HepG2 (cell line): ENCODE data around the gene TMEM97. TPM values are rescaled to one million over a fixed set of nuclear protein-coding genes. Genes with fewer than 3 reads are reported as not detected.
A peak's percentile ranks its signal among the peaks of the same experiment; 100 is the strongest.

ENCODE experiments used
- FOXM1 ChIP-seq: sonication (generic); formaldehyde crosslinking; IDR thresholded peaks from 2 replicates; pipeline ENCODE4 v1.5.0; 2020; ENCODE audit warnings: missing genetic modification reagents
- HMGA1 ChIP-seq: sonication (generic); formaldehyde crosslinking; conservative IDR thresholded peaks from 2 replicates; pipeline ENCODE4 v1.4.0; 2020; ENCODE audit warnings: missing genetic modification reagents
- KAT8 ChIP-seq: IDR thresholded peaks from 2 replicates; pipeline ENCODE4 v1.6.1; 2016; ENCODE audit warnings: missing genetic modification reagents, missing compliant biosample characterization
- MED13 ChIP-seq: sonication (generic); formaldehyde crosslinking; IDR thresholded peaks from 2 replicates; pipeline ENCODE4 v1.5.0; 2020; ENCODE audit warnings: missing genetic modification reagents
- MYNN ChIP-seq: sonication (generic); formaldehyde crosslinking; IDR thresholded peaks from 2 replicates; pipeline ENCODE4 v1.4.0; 2020; ENCODE audit warnings: mild to moderate bottlenecking, low read depth, missing genetic modification reagents
- PHF20 ChIP-seq: sonication (generic); formaldehyde crosslinking; IDR thresholded peaks from 2 replicates; pipeline ENCODE4 v1.5.0; 2020; ENCODE audit warnings: mild to moderate bottlenecking, missing genetic modification reagents
- PHF21A ChIP-seq: sonication (generic); formaldehyde crosslinking; IDR thresholded peaks from 2 replicates; pipeline ENCODE4 v1.5.0; 2020; ENCODE audit warnings: mild to moderate bottlenecking, missing genetic modification reagents
- RAD51 ChIP-seq: fragments of 450-650 bp; IDR thresholded peaks from 2 replicates; pipeline ENCODE4 v1.6.1; 2016; ENCODE audit warnings: borderline replicate concordance
- RARG ChIP-seq: sonication (generic); formaldehyde crosslinking; IDR thresholded peaks from 2 replicates; pipeline ENCODE4 v1.4.0; 2020; ENCODE audit warnings: low read depth, mild to moderate bottlenecking, missing genetic modification reagents
- WIZ ChIP-seq: sonication (generic); formaldehyde crosslinking; IDR thresholded peaks from 2 replicates; pipeline ENCODE4 v1.5.1; 2020; ENCODE audit warnings: mild to moderate bottlenecking, missing genetic modification reagents
- ZBTB3 ChIP-seq: sonication (generic); formaldehyde crosslinking; IDR thresholded peaks from 2 replicates; pipeline ENCODE4 v1.4.0; 2020; ENCODE audit warnings: low read depth, mild to moderate bottlenecking, moderate library complexity, missing genetic modification reagents, borderline replicate concordance
- ZNF264 ChIP-seq: sonication (generic); formaldehyde crosslinking; IDR thresholded peaks from 2 replicates; pipeline ENCODE4 v1.4.0; 2020; ENCODE audit warnings: missing genetic modification reagents
- ZNF354B ChIP-seq: sonication (generic); formaldehyde crosslinking; IDR thresholded peaks from 2 replicates; pipeline ENCODE4 v1.8.0; 2022; ENCODE audit warnings: mild to moderate bottlenecking, missing genetic modification reagents
- ZNF430 ChIP-seq: sonication (generic); formaldehyde crosslinking; IDR thresholded peaks from 2 replicates; pipeline ENCODE4 v1.9.0; 2021; ENCODE audit warnings: mild to moderate bottlenecking, missing genetic modification reagents
- polyA plus RNA-seq, 8 experiments: library from polyadenylated mRNA; depleted of rRNA in 3 of 8; stranded (reverse) in 7 of 8; unstranded in 1 of 8; fragments of >200 nt; fragmentation: Illumina TruSeq in 4 of 8; extraction: Trizol in 4 of 8; gene quantifications; 2 replicates each; pipeline versions ENCODE4 v1.2.1 to v1.2.3, GENCODE V29; 2011 to 2016; ENCODE audit warnings: low read depth in 4 of 8, missing spikeins in 1 of 8, mixed read lengths in 1 of 8; ENCODE audit not compliant: insufficient read depth in 1 of 8
- total RNA-seq, 5 experiments: library from RNA; depleted of rRNA; stranded (reverse); fragments of >200 nt; fragmentation: Illumina TruSeq; extraction: Trizol; gene quantifications; 2 replicates each; pipeline ENCODE4 v1.2.3, GENCODE V29; 2016; ENCODE audit warnings: low read depth in 1 of 5
- TF ChIP-seq, protein P1 (sequence below): sonication (generic); formaldehyde crosslinking; IDR thresholded peaks from 2 replicates; pipeline ENCODE4 v1.4.0; 2020; ENCODE audit warnings: missing genetic modification reagents, borderline replicate concordance
- TF ChIP-seq, protein P2 (sequence below): sonication (generic); formaldehyde crosslinking; IDR thresholded peaks from 2 replicates; pipeline ENCODE4 v1.4.0; 2020; ENCODE audit warnings: missing genetic modification reagents, low read depth, mild to moderate bottlenecking, borderline replicate concordance
- TF ChIP-seq, protein P3 (sequence below): sonication (generic); formaldehyde crosslinking; IDR thresholded peaks from 2 replicates; pipeline ENCODE4 v1.4.0; 2020; ENCODE audit warnings: missing genetic modification reagents
- TF ChIP-seq, protein P4 (sequence below): sonication (generic); formaldehyde crosslinking; IDR thresholded peaks from 2 replicates; pipeline ENCODE4 v1.4.0; 2020; ENCODE audit warnings: mild to moderate bottlenecking, missing genetic modification reagents, borderline replicate concordance
- TF ChIP-seq, protein P5 (sequence below): sonication (generic); formaldehyde crosslinking; IDR thresholded peaks from 2 replicates; pipeline ENCODE4 v1.8.1; 2023; ENCODE audit warnings: missing genetic modification reagents, mild to moderate bottlenecking, borderline replicate concordance

TMEM97 gene
- total and polyA plus RNA-seq, 2 of the 13 experiments (the other 11 are each of a cell fraction or from before 2014, with no cell fraction given), result 69.6 to 137 TPM

DNA sequence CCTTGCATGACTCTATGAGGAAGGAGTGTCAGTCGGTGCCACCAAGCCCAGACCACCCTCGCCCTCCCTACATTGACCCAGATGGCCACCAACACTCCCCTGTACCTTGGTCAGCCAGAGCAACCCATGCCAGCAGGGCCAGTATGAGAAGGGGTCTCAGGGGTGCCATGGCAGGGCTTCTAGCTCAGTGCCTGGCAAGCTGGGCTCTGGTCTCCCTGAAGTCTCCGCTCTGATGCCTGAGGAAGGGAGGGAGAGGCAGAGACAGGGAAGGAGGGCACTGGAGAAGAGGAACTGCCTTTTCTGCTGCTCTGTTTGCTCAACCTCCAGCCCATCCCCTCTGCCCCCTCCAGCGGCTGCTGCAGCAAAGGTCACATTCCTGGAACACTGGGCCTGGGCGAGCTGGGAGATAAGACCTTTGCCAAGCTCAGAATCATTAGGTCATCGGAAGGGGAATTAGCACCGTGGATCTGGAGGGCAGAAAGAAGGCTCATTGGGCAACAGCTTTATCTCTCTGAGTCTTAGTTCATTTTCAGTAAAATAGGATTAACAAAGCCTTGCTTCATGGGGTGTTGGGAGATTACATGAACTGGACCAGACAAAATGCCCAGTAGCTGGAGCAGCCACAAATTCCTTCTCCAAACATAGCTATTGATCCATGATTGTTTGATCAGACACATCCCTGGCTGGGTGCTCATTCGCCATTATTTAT lies 51.2 kb downstream of the TMEM97 start, which contains the start of gene VTN (continued):
- TF ChIP-seq, protein P1, sequence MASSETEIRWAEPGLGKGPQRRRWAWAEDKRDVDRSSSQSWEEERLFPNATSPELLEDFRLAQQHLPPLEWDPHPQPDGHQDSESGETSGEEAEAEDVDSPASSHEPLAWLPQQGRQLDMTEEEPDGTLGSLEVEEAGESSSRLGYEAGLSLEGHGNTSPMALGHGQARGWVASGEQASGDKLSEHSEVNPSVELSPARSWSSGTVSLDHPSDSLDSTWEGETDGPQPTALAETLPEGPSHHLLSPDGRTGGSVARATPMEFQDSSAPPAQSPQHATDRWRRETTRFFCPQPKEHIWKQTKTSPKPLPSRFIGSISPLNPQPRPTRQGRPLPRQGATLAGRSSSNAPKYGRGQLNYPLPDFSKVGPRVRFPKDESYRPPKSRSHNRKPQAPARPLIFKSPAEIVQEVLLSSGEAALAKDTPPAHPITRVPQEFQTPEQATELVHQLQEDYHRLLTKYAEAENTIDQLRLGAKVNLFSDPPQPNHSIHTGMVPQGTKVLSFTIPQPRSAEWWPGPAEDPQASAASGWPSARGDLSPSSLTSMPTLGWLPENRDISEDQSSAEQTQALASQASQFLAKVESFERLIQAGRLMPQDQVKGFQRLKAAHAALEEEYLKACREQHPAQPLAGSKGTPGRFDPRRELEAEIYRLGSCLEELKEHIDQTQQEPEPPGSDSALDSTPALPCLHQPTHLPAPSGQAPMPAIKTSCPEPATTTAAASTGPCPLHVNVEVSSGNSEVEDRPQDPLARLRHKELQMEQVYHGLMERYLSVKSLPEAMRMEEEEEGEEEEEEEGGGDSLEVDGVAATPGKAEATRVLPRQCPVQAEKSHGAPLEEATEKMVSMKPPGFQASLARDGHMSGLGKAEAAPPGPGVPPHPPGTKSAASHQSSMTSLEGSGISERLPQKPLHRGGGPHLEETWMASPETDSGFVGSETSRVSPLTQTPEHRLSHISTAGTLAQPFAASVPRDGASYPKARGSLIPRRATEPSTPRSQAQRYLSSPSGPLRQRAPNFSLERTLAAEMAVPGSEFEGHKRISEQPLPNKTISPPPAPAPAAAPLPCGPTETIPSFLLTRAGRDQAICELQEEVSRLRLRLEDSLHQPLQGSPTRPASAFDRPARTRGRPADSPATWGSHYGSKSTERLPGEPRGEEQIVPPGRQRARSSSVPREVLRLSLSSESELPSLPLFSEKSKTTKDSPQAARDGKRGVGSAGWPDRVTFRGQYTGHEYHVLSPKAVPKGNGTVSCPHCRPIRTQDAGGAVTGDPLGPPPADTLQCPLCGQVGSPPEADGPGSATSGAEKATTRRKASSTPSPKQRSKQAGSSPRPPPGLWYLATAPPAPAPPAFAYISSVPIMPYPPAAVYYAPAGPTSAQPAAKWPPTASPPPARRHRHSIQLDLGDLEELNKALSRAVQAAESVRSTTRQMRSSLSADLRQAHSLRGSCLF (CRISPR knock-in tag), result no peak
- TF ChIP-seq KAT8 (CRISPR knock-in tag) (peak; percentile 74), ZNF430 (CRISPR knock-in tag) (peak; percentile 71; the same call in 1 of the 2 replicates), WIZ (CRISPR knock-in tag) (no peak), RARG (no peak), ZNF354B (CRISPR knock-in tag) (no peak), PHF20 (CRISPR knock-in tag) (no peak), RAD51 (no peak), MYNN (no peak), PHF21A (CRISPR knock-in tag) (peak; percentile 97), ZBTB3 (CRISPR knock-in tag) (peak; percentile 93), FOXM1 (no peak), HMGA1 (CRISPR knock-in tag) (no peak), ZNF264 (CRISPR knock-in tag) (peak; percentile 79; the same call in 1 of the 2 replicates), MED13 (peak; percentile 88)
- TF ChIP-seq, protein P2, sequence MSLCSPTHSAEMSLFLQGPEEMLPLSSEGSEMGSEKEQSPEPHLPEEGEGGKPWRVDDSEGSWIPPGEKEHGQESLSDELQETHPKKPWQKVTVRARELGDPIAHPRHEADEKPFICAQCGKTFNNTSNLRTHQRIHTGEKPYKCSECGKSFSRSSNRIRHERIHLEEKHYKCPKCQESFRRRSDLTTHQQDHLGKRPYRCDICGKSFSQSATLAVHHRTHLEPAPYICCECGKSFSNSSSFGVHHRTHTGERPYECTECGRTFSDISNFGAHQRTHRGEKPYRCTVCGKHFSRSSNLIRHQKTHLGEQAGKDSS, result peak; percentile 81; the same call in 1 of the 2 replicates
- TF ChIP-seq, protein P3, sequence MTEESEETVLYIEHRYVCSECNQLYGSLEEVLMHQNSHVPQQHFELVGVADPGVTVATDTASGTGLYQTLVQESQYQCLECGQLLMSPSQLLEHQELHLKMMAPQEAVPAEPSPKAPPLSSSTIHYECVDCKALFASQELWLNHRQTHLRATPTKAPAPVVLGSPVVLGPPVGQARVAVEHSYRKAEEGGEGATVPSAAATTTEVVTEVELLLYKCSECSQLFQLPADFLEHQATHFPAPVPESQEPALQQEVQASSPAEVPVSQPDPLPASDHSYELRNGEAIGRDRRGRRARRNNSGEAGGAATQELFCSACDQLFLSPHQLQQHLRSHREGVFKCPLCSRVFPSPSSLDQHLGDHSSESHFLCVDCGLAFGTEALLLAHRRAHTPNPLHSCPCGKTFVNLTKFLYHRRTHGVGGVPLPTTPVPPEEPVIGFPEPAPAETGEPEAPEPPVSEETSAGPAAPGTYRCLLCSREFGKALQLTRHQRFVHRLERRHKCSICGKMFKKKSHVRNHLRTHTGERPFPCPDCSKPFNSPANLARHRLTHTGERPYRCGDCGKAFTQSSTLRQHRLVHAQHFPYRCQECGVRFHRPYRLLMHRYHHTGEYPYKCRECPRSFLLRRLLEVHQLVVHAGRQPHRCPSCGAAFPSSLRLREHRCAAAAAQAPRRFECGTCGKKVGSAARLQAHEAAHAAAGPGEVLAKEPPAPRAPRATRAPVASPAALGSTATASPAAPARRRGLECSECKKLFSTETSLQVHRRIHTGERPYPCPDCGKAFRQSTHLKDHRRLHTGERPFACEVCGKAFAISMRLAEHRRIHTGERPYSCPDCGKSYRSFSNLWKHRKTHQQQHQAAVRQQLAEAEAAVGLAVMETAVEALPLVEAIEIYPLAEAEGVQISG (CRISPR knock-in tag), result peak; percentile 80
- TF ChIP-seq, protein P4, sequence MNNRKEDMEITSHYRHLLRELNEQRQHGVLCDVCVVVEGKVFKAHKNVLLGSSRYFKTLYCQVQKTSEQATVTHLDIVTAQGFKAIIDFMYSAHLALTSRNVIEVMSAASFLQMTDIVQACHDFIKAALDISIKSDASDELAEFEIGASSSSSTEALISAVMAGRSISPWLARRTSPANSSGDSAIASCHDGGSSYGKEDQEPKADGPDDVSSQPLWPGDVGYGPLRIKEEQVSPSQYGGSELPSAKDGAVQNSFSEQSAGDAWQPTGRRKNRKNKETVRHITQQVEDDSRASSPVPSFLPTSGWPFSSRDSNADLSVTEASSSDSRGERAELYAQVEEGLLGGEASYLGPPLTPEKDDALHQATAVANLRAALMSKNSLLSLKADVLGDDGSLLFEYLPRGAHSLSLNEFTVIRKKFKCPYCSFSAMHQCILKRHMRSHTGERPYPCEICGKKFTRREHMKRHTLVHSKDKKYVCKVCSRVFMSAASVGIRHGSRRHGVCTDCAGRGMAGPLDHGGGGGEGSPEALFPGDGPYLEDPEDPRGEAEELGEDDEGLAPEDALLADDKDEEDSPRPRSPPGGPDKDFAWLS (CRISPR knock-in tag), result no peak
- TF ChIP-seq, protein P5, sequence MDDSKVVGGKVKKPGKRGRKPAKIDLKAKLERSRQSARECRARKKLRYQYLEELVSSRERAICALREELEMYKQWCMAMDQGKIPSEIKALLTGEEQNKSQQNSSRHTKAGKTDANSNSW (CRISPR knock-in tag), result no peak
